Measurements from ENCODE around the gene NDOR1. TPM values are rescaled to one million over a fixed set of nuclear protein-coding genes. Genes with fewer than 3 reads are reported as not detected.
"Not testable (repeated sequence)": the region's sequence is repeated elsewhere in the genome, so short reads cannot be mapped to it uniquely, and the experiment has no call there.

Gene NDOR1
- polyA plus RNA-seq, 2 of the 4 experiments (the other 2 are of a cell fraction), result 5.6 to 19.5 TPM

GRCh38 chr9:137239541-137240200 is 34.2 kb downstream of the NDOR1 start:
- 75% methylated on average over 27 of the region's 27 CpGs for WGBS (ENCODE audit: missing lambda C conversion rate)
- not testable (repeated sequence) for FAIRE-seq; DNase-seq (ENCODE audit: low read depth in 1 of 2, low spot score in 1 of 2); ATAC-seq; H3K9me3 ChIP-seq
- Histone ChIP-seq H3K4me1 (peaks cover 54% of the 10 kb centered on the region), H3K4me2 (peak overlapping the region; percentile 81), H3K27ac (peak overlapping the region; percentile 97 to 99), H3K4me3 (peak overlapping the region; percentile 67)
- POLR2A ChIA-PET, result interaction anchor here (0.6 to 3.3 kb wide), 14 partner anchors 10 to 193 kb away, joined by 3 to 97 read pairs (median 8); partner anchors contain the start of genes CYSRT1, DPP7, NELFB and NPDC1
- CTCF ChIA-PET, result interaction anchor here (0.9 to 13.1 kb wide), 11 partner anchors 8 to 210 kb away, joined by 3 to 236 read pairs (median 4); partner anchors contain the start of genes CYSRT1, NELFB, RNF208 and RNF224

- WGBS (ENCODE audit: missing lambda C conversion rate), result 0% methylated on average over 10 of the region's 58 CpGs
- Histone ChIP-seq H3K27ac (peak overlapping the region; percentile 97 to 99), H3K4me3 (peak overlapping the region; percentile 67), H3K9me3 (no peaks in the 10 kb centered on the region), H3K4me1 (peaks cover 54% of the 10 kb centered on the region), H3K4me2 (peak overlapping the region; percentile 81)
- POLR2A ChIA-PET, result interaction anchor here (0.5 to 3.3 kb wide), 49 partner anchors 9 to 378 kb away, joined by 3 to 97 read pairs (median 5); partner anchors contain the start of genes ANAPC2, CYSRT1, DPP7 and EHMT1
- FAIRE-seq, result no peak
- CTCF ChIA-PET, result interaction anchor here (0.9 to 13.1 kb wide), 13 partner anchors 9 to 211 kb away, joined by 3 to 236 read pairs (median 4); partner anchors contain the start of genes CYSRT1, NELFB, NRARP and RNF208
- ATAC-seq, result peak; percentile 17 to 46
- peak in 1 of 2 experiments; percentile 80 for DNase-seq (ENCODE audit: low read depth in 1 of 2, low spot score in 1 of 2)
- TF ChIP-seq CTCF (IDR thresholded peaks at IDR 0.05) (peak; percentile 22; the same call in 1 of the 3 replicates), CHD2 (IDR thresholded peaks at IDR 0.05; ENCODE audit: low read length, partially characterized antibody) (no peak), POLR2A (IDR thresholded peaks at IDR 0.05; ENCODE audit: low read length) (peak; percentile 52), ZSCAN20 (CRISPR knock-in tag; IDR thresholded peaks at IDR 0.05) (no peak), JUN (IDR thresholded peaks at IDR 0.05) (peak in 1 of 2 experiments; percentile 9; a peak in 2 of 5 replicates), KDM1A (IDR thresholded peaks at IDR 0.05; ENCODE audit: low read depth) (no peak), MAFK (IDR thresholded peaks at IDR 0.05; ENCODE audit: partially characterized antibody) (no peak), JUNB (IDR thresholded peaks at IDR 0.05) (no peak), CBX8 (IDR thresholded peaks at IDR 0.05) (no peak), NFE2L2 (conservative IDR thresholded peaks at IDR 0.05; ENCODE audit: low read length) (no peak), MYC (IDR thresholded peaks at IDR 0.05; ENCODE audit: borderline replicate concordance, low read length) (peak; percentile 87), RFX5 (IDR thresholded peaks at IDR 0.05) (no peak), USF2 (IDR thresholded peaks at IDR 0.05) (peak; percentile 69), PHF8 (IDR thresholded peaks at IDR 0.05; ENCODE audit: borderline replicate concordance, low read depth) (peak; percentile 48; the same call in 1 of the 2 replicates), CBX2 (IDR thresholded peaks at IDR 0.05; ENCODE audit: borderline replicate concordance, low read depth) (no peak), HOXA7 (CRISPR knock-in tag; IDR thresholded peaks at IDR 0.05) (no peak), HDAC2 (IDR thresholded peaks at IDR 0.05) (no peak), BHLHE40 (IDR thresholded peaks at IDR 0.05; ENCODE audit: low read depth, low read length) (peak; percentile 78), MAZ (IDR thresholded peaks at IDR 0.05; ENCODE audit: borderline replicate concordance, low read depth, low read length) (peak; percentile 56; the same call in 1 of the 2 replicates), HOXB5 (CRISPR knock-in tag; IDR thresholded peaks at IDR 0.05) (peak; percentile 73; the same call in 1 of the 2 replicates), RARB (CRISPR knock-in tag; IDR thresholded peaks at IDR 0.05) (no peak), HEYL (CRISPR knock-in tag; IDR thresholded peaks at IDR 0.05) (no peak), E2F6 (IDR thresholded peaks at IDR 0.05; ENCODE audit: borderline replicate concordance, low read depth) (peak; percentile 92), TFCP2L1 (CRISPR knock-in tag; IDR thresholded peaks at IDR 0.05) (no peak)
- TF ChIP-seq, protein P1, sequence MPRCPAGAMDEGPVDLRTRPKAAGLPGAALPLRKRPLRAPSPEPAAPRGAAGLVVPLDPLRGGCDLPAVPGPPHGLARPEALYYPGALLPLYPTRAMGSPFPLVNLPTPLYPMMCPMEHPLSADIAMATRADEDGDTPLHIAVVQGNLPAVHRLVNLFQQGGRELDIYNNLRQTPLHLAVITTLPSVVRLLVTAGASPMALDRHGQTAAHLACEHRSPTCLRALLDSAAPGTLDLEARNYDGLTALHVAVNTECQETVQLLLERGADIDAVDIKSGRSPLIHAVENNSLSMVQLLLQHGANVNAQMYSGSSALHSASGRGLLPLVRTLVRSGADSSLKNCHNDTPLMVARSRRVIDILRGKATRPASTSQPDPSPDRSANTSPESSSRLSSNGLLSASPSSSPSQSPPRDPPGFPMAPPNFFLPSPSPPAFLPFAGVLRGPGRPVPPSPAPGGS (IDR thresholded peaks at IDR 0.05), result peak; percentile 79; the same call in 2 of the 3 replicates
- TF ChIP-seq, protein P2, sequence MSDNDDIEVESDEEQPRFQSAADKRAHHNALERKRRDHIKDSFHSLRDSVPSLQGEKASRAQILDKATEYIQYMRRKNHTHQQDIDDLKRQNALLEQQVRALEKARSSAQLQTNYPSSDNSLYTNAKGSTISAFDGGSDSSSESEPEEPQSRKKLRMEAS (IDR thresholded peaks at IDR 0.05), result peak; percentile 98
- TF ChIP-seq, protein P3, sequence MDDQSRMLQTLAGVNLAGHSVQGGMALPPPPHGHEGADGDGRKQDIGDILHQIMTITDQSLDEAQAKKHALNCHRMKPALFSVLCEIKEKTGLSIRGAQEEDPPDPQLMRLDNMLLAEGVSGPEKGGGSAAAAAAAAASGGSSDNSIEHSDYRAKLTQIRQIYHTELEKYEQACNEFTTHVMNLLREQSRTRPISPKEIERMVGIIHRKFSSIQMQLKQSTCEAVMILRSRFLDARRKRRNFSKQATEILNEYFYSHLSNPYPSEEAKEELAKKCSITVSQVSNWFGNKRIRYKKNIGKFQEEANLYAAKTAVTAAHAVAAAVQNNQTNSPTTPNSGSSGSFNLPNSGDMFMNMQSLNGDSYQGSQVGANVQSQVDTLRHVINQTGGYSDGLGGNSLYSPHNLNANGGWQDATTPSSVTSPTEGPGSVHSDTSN (IDR thresholded peaks at IDR 0.05), result no peak
These were observed 34.9 kb downstream of the NDOR1 start for GRCh38 chr9:137240318-137240840.
